ENCODE data around the gene SPSB3.

SPSB3 gene

GRCh38 chr16:1826691-1827573 is 44.6 kb upstream of the SPSB3 start, which contains the start of the genes FAHD1 and HAGH (continued):
- TF ChIP-seq REPIN1 (tag by site-specific recombination; IDR thresholded peaks at IDR 0.05; ENCODE audit: low read depth) (peak; percentile 73; the same call in 1 of the 2 replicates), PRDM6 (tag by site-specific recombination; IDR thresholded peaks at IDR 0.05) (no peak), TRIM28 (IDR thresholded peaks at IDR 0.05; ENCODE audit: borderline replicate concordance, low read length) (no peak), ZNF394 (tag by site-specific recombination; IDR thresholded peaks at IDR 0.05; ENCODE audit: borderline replicate concordance) (peak; percentile 74; the same call in 1 of the 2 replicates), ZXDB (tag by site-specific recombination; IDR thresholded peaks at IDR 0.05) (peak; percentile 99), ZFP69B (tag by site-specific recombination; IDR thresholded peaks at IDR 0.05) (peak; percentile 90), BCL11A (tag by site-specific recombination; IDR thresholded peaks at IDR 0.05; ENCODE audit: low read depth) (no peak), ZFP3 (tag by site-specific recombination; IDR thresholded peaks at IDR 0.05; ENCODE audit: low read depth) (no peak; the same call in 1 of the 2 replicates), ZNF704 (tag by site-specific recombination; IDR thresholded peaks at IDR 0.05) (peak; percentile 98), ZNF610 (tag by site-specific recombination; IDR thresholded peaks at IDR 0.05; ENCODE audit: borderline replicate concordance) (peak; percentile 92), ZNF558 (tag by site-specific recombination; IDR thresholded peaks at IDR 0.05) (no peak), ZBTB17 (tag by site-specific recombination; IDR thresholded peaks at IDR 0.05) (peak; percentile 96), MYNN (tag by site-specific recombination; IDR thresholded peaks at IDR 0.05; ENCODE audit: borderline replicate concordance) (peak; percentile 45; the same call in 1 of the 2 replicates), SCRT1 (tag by site-specific recombination; IDR thresholded peaks at IDR 0.05; ENCODE audit: borderline replicate concordance) (peak; percentile 54; the same call in 1 of the 2 replicates), ZNF555 (tag by site-specific recombination; conservative IDR thresholded peaks at IDR 0.05) (no peak), ZBTB10 (tag by site-specific recombination; IDR thresholded peaks at IDR 0.05) (peak; percentile 77), MEIS1 (CRISPR knock-in tag; IDR thresholded peaks at IDR 0.05; ENCODE audit: borderline replicate concordance) (peak; percentile 37; the same call in 1 of the 2 replicates), ZNF239 (tag by site-specific recombination; IDR thresholded peaks at IDR 0.05) (peak; percentile 83), AEBP2 (tag by site-specific recombination; IDR thresholded peaks at IDR 0.05; ENCODE audit: borderline replicate concordance) (no peak; the same call in 1 of the 2 replicates), ZNF433 (tag by site-specific recombination; IDR thresholded peaks at IDR 0.05; ENCODE audit: low read depth) (no peak), ZNF112 (tag by site-specific recombination; IDR thresholded peaks at IDR 0.05) (no peak), IKZF3 (tag by site-specific recombination; IDR thresholded peaks at IDR 0.05) (peak; percentile 88), ZNF335 (tag by site-specific recombination; conservative IDR thresholded peaks at IDR 0.05) (peak; percentile 95), ZNF548 (tag by site-specific recombination; IDR thresholded peaks at IDR 0.05) (peak; percentile 19; the same call in 1 of the 2 replicates), ZNF133 (tag by site-specific recombination; IDR thresholded peaks at IDR 0.05) (0 out of 2 replicates have a peak, but pooled peaks have one; percentile 32), ZNF501 (tag by site-specific recombination; IDR thresholded peaks at IDR 0.05) (peak; percentile 93), TCF7L2 (IDR thresholded peaks at IDR 0.05; ENCODE audit: borderline replicate concordance, low read depth, low read length) (no peak), ZNF449 (tag by site-specific recombination; IDR thresholded peaks at IDR 0.05) (no peak), BCL11B (tag by site-specific recombination; IDR thresholded peaks at IDR 0.05; ENCODE audit: low read depth) (0 out of 2 replicates have a peak, but pooled peaks have one; percentile 74), ZNF544 (tag by site-specific recombination; IDR thresholded peaks at IDR 0.05) (no peak), ZNF426 (tag by site-specific recombination; IDR thresholded peaks at IDR 0.05) (no peak)
